ENCODE measurements around the gene ZFAND2B. TPM values are rescaled to one million over a fixed set of nuclear protein-coding genes. Genes with fewer than 3 reads are reported as not detected.

Gene ZFAND2B
- polyA plus RNA-seq, 1 experiment = 24.5 TPM

- Histone ChIP-seq H3K27me3 (ENCODE audit: control insufficient read depth, insufficient read depth, low read length) (no peaks in the 10 kb centered on the region), H3K27ac (ENCODE audit: low read depth, low read length) (peak within 1 kb of the TSS; percentile 91), H3K4me3 (ENCODE audit: low read depth, low read length) (peak within 1 kb of the TSS; percentile 94), H3K9me3 (ENCODE audit: control insufficient read depth, insufficient read depth, low read length) (no peaks in the 10 kb centered on the region; the same call in 1 of the 2 replicates)
- ChIA-PET POLR2A (interaction anchor here (0.7 to 2.1 kb wide), 5 partner anchors 19 to 397 kb away, joined by 3 to 8 read pairs (median 6); partner anchors contain the start of genes ANKZF1, ATG9A and ZFAND2B), CTCF (interaction anchor here (0.5 to 5.0 kb wide), 4 partner anchors 17 to 118 kb away, joined by 3 to 50 read pairs (median 6); partner anchors contain the start of gene ZFAND2B)
- no peak for DNase-seq (ENCODE audit: low read depth, low spot score)
- TF ChIP-seq CTCF (IDR thresholded peaks at IDR 0.05; ENCODE audit: low read depth, low read length) = no peak; the same call in 1 of the 2 replicates
These were observed 29.6 kb upstream of the ZFAND2B start, which contains the start of gene CNPPD1 for GRCh38 chr2:219176818-219177551. Gene CNPPD1, minus strand, starts transcription at chr2:219176925. Its CDS starts 97 bp downstream, at chr2:219176828.

- peak within 1 kb of the TSS; percentile 91 for H3K27ac ChIP-seq (ENCODE audit: low read depth, low read length)
- POLR2A ChIA-PET = interaction anchor here (0.7 to 2.1 kb wide), 2 partner anchors 40 to 398 kb away, joined by 5 to 6 read pairs; no protein-coding TSS in a partner anchor
- no peaks in the 10 kb centered on the region for H3K27me3 ChIP-seq (ENCODE audit: control insufficient read depth, insufficient read depth, low read length)
- H3K9me3 ChIP-seq (ENCODE audit: control insufficient read depth, insufficient read depth, low read length) = no peaks in the 10 kb centered on the region; the same call in 1 of the 2 replicates
- H3K4me3 ChIP-seq (ENCODE audit: low read depth, low read length) = peak within 1 kb of the TSS; percentile 94
- peak; percentile 62 for DNase-seq (ENCODE audit: low read depth, low spot score)
- CTCF ChIA-PET = interaction anchor here (1.8 to 5.0 kb wide), 2 partner anchors 18 to 117 kb away, joined by 7 to 50 read pairs; no protein-coding TSS in a partner anchor
- peak; percentile 11; the same call in 1 of the 2 replicates for TF ChIP-seq CTCF (IDR thresholded peaks at IDR 0.05; ENCODE audit: low read depth, low read length)
These were observed 28.8 kb upstream of the ZFAND2B start, which contains the start of gene RETREG2 for GRCh38 chr2:219177552-219178376. Gene RETREG2, plus strand, starts transcription at chr2:219178275. Its CDS starts 78 bp downstream, at chr2:219178353.

- Histone ChIP-seq H3K9me3 (ENCODE audit: control insufficient read depth, insufficient read depth, low read length) (no peaks in the 10 kb centered on the region; the same call in 1 of the 2 replicates), H3K27ac (ENCODE audit: low read depth, low read length) (no peak overlapping the region), H3K27me3 (ENCODE audit: control insufficient read depth, insufficient read depth, low read length) (no peaks in the 10 kb centered on the region), H3K4me3 (ENCODE audit: low read depth, low read length) (peak overlapping the region; percentile 94)
- no peak for DNase-seq (ENCODE audit: low read depth, low spot score)
- no peak for TF ChIP-seq CTCF (IDR thresholded peaks at IDR 0.05; ENCODE audit: low read depth, low read length)
- ChIA-PET POLR2A (interaction anchor here (1.5 kb wide), 1 partner anchor 39 kb away, joined by 3 read pairs; no protein-coding TSS in a partner anchor), CTCF (interaction anchor here (0.6 to 1.0 kb wide), 2 partner anchors 8 to 19 kb away, joined by 3 to 4 read pairs; no protein-coding TSS in a partner anchor)
These were observed 28.0 kb upstream of the ZFAND2B start for GRCh38 chr2:219178377-219179175.

- Histone ChIP-seq H3K27me3 (ENCODE audit: control insufficient read depth, insufficient read depth, low read length) (no peaks in the 10 kb centered on the region), H3K9me3 (ENCODE audit: control insufficient read depth, insufficient read depth, low read length) (no peaks in the 10 kb centered on the region; the same call in 1 of the 2 replicates), H3K27ac (ENCODE audit: low read depth, low read length) (no peak overlapping the region), H3K4me3 (ENCODE audit: low read depth, low read length) (0 out of 2 replicates have a peak overlapping the region, but pooled peaks have one; percentile 94)
- DNase-seq (ENCODE audit: low read depth, low spot score) = no peak
- ChIA-PET POLR2A (interaction anchor here (1.4 to 1.5 kb wide), 2 partner anchors 27 to 38 kb away, joined by 3 to 4 read pairs; partner anchors contain the start of gene ZFAND2B), CTCF (interaction anchor here (0.6 to 1.2 kb wide), 3 partner anchors 9 to 115 kb away, joined by 3 to 5 read pairs (median 3); no protein-coding TSS in a partner anchor)
- no peak for TF ChIP-seq CTCF (IDR thresholded peaks at IDR 0.05; ENCODE audit: low read depth, low read length)
These were observed 26.7 kb upstream of the ZFAND2B start for GRCh38 chr2:219179601-219180465.
